ENCODE data around the gene NOL12.
A peak's percentile ranks its signal among the peaks of the same experiment; 100 is the strongest.
"Not testable (repeated sequence)": the region's sequence is repeated elsewhere in the genome, so short reads cannot be mapped to it uniquely, and the experiment has no call there.

The NOL12 gene

GRCh38 chr22:37654563-37655251, 31.4 kb upstream of the NOL12 start:
- no peaks in the 10 kb centered on the region for H3K27me3 Mint-ChIP-seq
- H3K27ac Mint-ChIP-seq = peak overlapping the region; percentile 56
- H3K9me3 Mint-ChIP-seq = no peaks in the 10 kb centered on the region
- no peak overlapping the region for H3K4me3 Mint-ChIP-seq
- H3K36me3 Mint-ChIP-seq (ENCODE audit: low read depth) = peaks cover 62% of the 10 kb centered on the region
- DNase-seq = no peak
- peaks cover 13% of the 10 kb centered on the region for H3K4me1 Mint-ChIP-seq (ENCODE audit: low read depth)

GRCh38 chr22:37655252-37655563, 30.9 kb upstream of the NOL12 start:
- H3K27me3 Mint-ChIP-seq = no peaks in the 10 kb centered on the region
- H3K4me3 Mint-ChIP-seq = no peak overlapping the region

GRCh38 chr22:37656583-37656982, 29.6 kb upstream of the NOL12 start:
- Mint-ChIP-seq H3K36me3 (ENCODE audit: low read depth) (peaks cover 59% of the 10 kb centered on the region), H3K27ac (peak overlapping the region; percentile 75), H3K4me1 (ENCODE audit: low read depth) (peaks cover 32% of the 10 kb centered on the region)
- DNase-seq, H3K4me3 Mint-ChIP-seq, H3K9me3 Mint-ChIP-seq, H3K27me3 Mint-ChIP-seq: not testable (repeated sequence)

More at GRCh38 chr22:37655252-37655563, 30.9 kb upstream of the NOL12 start:
- Mint-ChIP-seq H3K4me1 (ENCODE audit: low read depth) (peaks cover 18% of the 10 kb centered on the region), H3K27ac (no peak overlapping the region), H3K9me3 (no peaks in the 10 kb centered on the region), H3K36me3 (ENCODE audit: low read depth) (peaks cover 62% of the 10 kb centered on the region)
- no peak for DNase-seq

- H3K9me3 Mint-ChIP-seq = no peaks in the 10 kb centered on the region
- peak overlapping the region; percentile 94 for H3K27ac Mint-ChIP-seq
- H3K4me1 Mint-ChIP-seq (ENCODE audit: low read depth) = peaks cover 39% of the 10 kb centered on the region
- H3K27me3 Mint-ChIP-seq = no peaks in the 10 kb centered on the region
- peak overlapping the region; percentile 82 for H3K4me3 Mint-ChIP-seq
- DNase-seq = no peak
- H3K36me3 Mint-ChIP-seq (ENCODE audit: low read depth) = peaks cover 57% of the 10 kb centered on the region
These were observed 28.5 kb upstream of the NOL12 start for GRCh38 chr22:37657590-37658132.

GRCh38 chr22:37658133-37659065, 27.7 kb upstream of the NOL12 start, which contains the start of gene PDXP:
Gene PDXP, plus strand, starts transcription at chr22:37658723. Its CDS starts 60 bp downstream, at chr22:37658783.
- peak within 1 kb of the TSS; percentile 94 for H3K27ac Mint-ChIP-seq
- no peaks in the 10 kb centered on the region for H3K27me3 Mint-ChIP-seq
- peaks cover 39% of the 10 kb centered on the region for H3K4me1 Mint-ChIP-seq (ENCODE audit: low read depth)
- H3K9me3 Mint-ChIP-seq = no peaks in the 10 kb centered on the region
- H3K4me3 Mint-ChIP-seq = peak within 1 kb of the TSS; percentile 89
- DNase-seq = peak; percentile 99
- peaks cover 51% of the 10 kb centered on the region for H3K36me3 Mint-ChIP-seq (ENCODE audit: low read depth)

- peak overlapping the region; percentile 89 for H3K4me3 Mint-ChIP-seq
- H3K4me1 Mint-ChIP-seq (ENCODE audit: low read depth) = peaks cover 42% of the 10 kb centered on the region
- no peaks in the 10 kb centered on the region for H3K9me3 Mint-ChIP-seq
- peaks cover 46% of the 10 kb centered on the region for H3K36me3 Mint-ChIP-seq (ENCODE audit: low read depth)
- H3K27me3 Mint-ChIP-seq = no peaks in the 10 kb centered on the region
- peak overlapping the region; percentile 57 for H3K27ac Mint-ChIP-seq
- peak; percentile 63 for DNase-seq
These were observed 26.9 kb upstream of the NOL12 start for GRCh38 chr22:37659066-37659896.

GRCh38 chr22:37659897-37660708, 26.0 kb upstream of the NOL12 start:
- peaks cover 42% of the 10 kb centered on the region for H3K4me1 Mint-ChIP-seq (ENCODE audit: low read depth)
- H3K9me3 Mint-ChIP-seq = no peaks in the 10 kb centered on the region
- peak overlapping the region; percentile 89 for H3K4me3 Mint-ChIP-seq
- peaks cover 46% of the 10 kb centered on the region for H3K36me3 Mint-ChIP-seq (ENCODE audit: low read depth)
- no peak for DNase-seq
- H3K27ac Mint-ChIP-seq = peak overlapping the region; percentile 57
- no peaks in the 10 kb centered on the region for H3K27me3 Mint-ChIP-seq

- Mint-ChIP-seq H3K36me3 (ENCODE audit: low read depth) (peaks cover 52% of the 10 kb centered on the region), H3K27ac (peak overlapping the region; percentile 14), H3K4me1 (ENCODE audit: low read depth) (peaks cover 42% of the 10 kb centered on the region), H3K4me3 (peak overlapping the region; percentile 89), H3K27me3 (no peaks in the 10 kb centered on the region), H3K9me3 (no peaks in the 10 kb centered on the region)
- no peak for DNase-seq
These were observed 25.5 kb upstream of the NOL12 start for GRCh38 chr22:37660709-37661045.

GRCh38 chr22:37661160-37661924, 24.8 kb upstream of the NOL12 start:
- H3K4me3 Mint-ChIP-seq = peak overlapping the region; percentile 89
- no peak overlapping the region for H3K27ac Mint-ChIP-seq
- H3K27me3 Mint-ChIP-seq = no peaks in the 10 kb centered on the region
- peaks cover 53% of the 10 kb centered on the region for H3K36me3 Mint-ChIP-seq (ENCODE audit: low read depth)
- peaks cover 42% of the 10 kb centered on the region for H3K4me1 Mint-ChIP-seq (ENCODE audit: low read depth)
- DNase-seq = no peak
- H3K9me3 Mint-ChIP-seq = no peaks in the 10 kb centered on the region

GRCh38 chr22:37662039-37662438, 24.1 kb upstream of the NOL12 start:
- H3K4me1 Mint-ChIP-seq (ENCODE audit: low read depth) = peaks cover 46% of the 10 kb centered on the region
- H3K4me3 Mint-ChIP-seq = no peak overlapping the region
- DNase-seq = no peak
- H3K27ac Mint-ChIP-seq = no peak overlapping the region
- no peaks in the 10 kb centered on the region for H3K9me3 Mint-ChIP-seq
- no peaks in the 10 kb centered on the region for H3K27me3 Mint-ChIP-seq
- H3K36me3 Mint-ChIP-seq (ENCODE audit: low read depth) = peaks cover 60% of the 10 kb centered on the region

- Mint-ChIP-seq H3K27me3 (no peaks in the 10 kb centered on the region), H3K36me3 (ENCODE audit: low read depth) (peaks cover 69% of the 10 kb centered on the region), H3K4me3 (no peak overlapping the region), H3K27ac (peak overlapping the region; percentile 29), H3K9me3 (no peaks in the 10 kb centered on the region), H3K4me1 (ENCODE audit: low read depth) (peaks cover 38% of the 10 kb centered on the region)
- no peak for DNase-seq
These were observed 22.5 kb upstream of the NOL12 start for GRCh38 chr22:37663521-37664140.

GRCh38 chr22:37664249-37665101, 21.7 kb upstream of the NOL12 start:
- Mint-ChIP-seq H3K27me3 (no peaks in the 10 kb centered on the region), H3K27ac (no peak overlapping the region), H3K9me3 (no peaks in the 10 kb centered on the region), H3K36me3 (ENCODE audit: low read depth) (peaks cover 67% of the 10 kb centered on the region), H3K4me1 (ENCODE audit: low read depth) (peaks cover 37% of the 10 kb centered on the region), H3K4me3 (no peak overlapping the region)
- DNase-seq = no peak

Measured in activated T-cell treated with anti-CD3 and anti-CD28 coated beads, Interleukin-2, amount 50 U/mL, for 24 hours (primary cell).